Measurements from ENCODE around the gene KLF2.

GRCh38 chr19:16327911-16328823, 3.5 kb downstream of the KLF2 start:
- TF ChIP-seq EZH2 (IDR thresholded peaks at IDR 0.05; ENCODE audit: borderline replicate concordance, low read depth, low read length, severe bottlenecking) = no peak
- TF ChIP-seq CTCF (IDR thresholded peaks at IDR 0.05; ENCODE audit: borderline replicate concordance, extremely low read depth, low read length, poor library complexity, severe bottlenecking) = no peak
